ENCODE measurements around the gene DEGS1. TPM values are rescaled to one million over a fixed set of nuclear protein-coding genes. Genes with fewer than 3 reads are reported as not detected.

DEGS1 gene
- total and polyA plus RNA-seq, 3 donors from 2014 or later, result 58.1 to 83.0 (median 60.5) TPM

DNA sequence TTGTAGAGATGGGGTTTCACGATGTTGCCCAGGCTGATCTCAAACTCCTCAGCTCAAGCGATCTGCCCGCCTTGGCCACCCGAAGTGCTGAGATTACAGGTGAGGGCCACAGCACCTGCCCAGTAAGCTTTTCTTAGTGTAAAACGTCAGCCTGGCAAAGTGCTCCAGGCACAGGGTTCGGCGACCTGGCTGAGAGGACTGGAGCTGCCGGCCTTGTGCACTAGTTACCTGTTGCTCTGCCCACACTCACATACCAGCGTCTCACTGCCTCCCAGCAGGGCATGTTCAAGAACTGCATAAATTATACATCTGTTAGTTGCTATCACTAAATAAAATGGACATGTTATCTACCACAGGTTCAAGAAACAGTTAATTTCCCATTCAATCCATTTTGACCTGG lies 55.2 kb downstream of the DEGS1 start:
- no peaks in the 10 kb centered on the region for H3K36me3 ChIP-seq (ENCODE audit: low read depth, missing control alignments)
- H3K9me3 ChIP-seq, result no peaks in the 10 kb centered on the region
- intact Hi-C loops (cut with DNase I; ENCODE audit: low total_unique reads), result no loop called here
- H3K27me3 ChIP-seq, result no peaks in the 10 kb centered on the region
- WGBS, 2 donors, result 86 to 91% methylated on average over 9 of the region's 9 CpGs
- TF ChIP-seq POLR2A (IDR thresholded peaks at IDR 0.05), result no peak
- no peak for TF ChIP-seq CTCF (IDR thresholded peaks at IDR 0.05)
- no peak overlapping the region for H3K4me3 ChIP-seq
- no peak for DNase-seq
- no peak overlapping the region for H3K27ac ChIP-seq
- H3K4me1 ChIP-seq, result no peaks in the 10 kb centered on the region

DNA sequence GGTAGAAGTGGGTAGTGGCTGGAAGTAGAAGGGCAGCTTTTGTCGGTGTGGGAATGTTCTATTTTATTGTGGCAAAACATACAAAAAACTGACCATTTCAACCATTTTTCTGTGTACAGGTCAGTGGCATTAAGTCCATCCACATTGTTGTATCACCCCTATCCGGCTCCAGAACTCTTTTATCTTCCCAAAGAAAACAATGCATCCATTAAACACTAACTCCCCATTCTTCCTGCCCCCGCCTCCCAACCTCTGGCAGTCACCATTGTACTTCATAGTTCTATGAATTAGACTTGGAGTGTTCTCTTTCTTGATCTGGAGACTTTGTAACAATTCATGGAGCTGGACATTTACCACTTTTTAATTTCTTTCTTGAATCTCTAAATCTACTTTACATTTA lies 55.7 kb downstream of the DEGS1 start:
- 65 to 77% methylated on average over 3 of the region's 3 CpGs for WGBS, 2 donors
- no peaks in the 10 kb centered on the region for H3K36me3 ChIP-seq (ENCODE audit: low read depth, missing control alignments)
- intact Hi-C loops (cut with DNase I; ENCODE audit: low total_unique reads), result no loop called here
- H3K27me3 ChIP-seq, result no peaks in the 10 kb centered on the region
- no peaks in the 10 kb centered on the region for H3K9me3 ChIP-seq
- no peak overlapping the region for H3K27ac ChIP-seq
- no peaks in the 10 kb centered on the region for H3K4me1 ChIP-seq
- TF ChIP-seq POLR2A (IDR thresholded peaks at IDR 0.05) (no peak), CTCF (IDR thresholded peaks at IDR 0.05) (no peak)
- H3K4me3 ChIP-seq, result no peak overlapping the region
- peak; percentile 51 for DNase-seq

Small RNAs within 50 kb of the gene (small RNA-seq; reads per million reads assigned to genes)
- gene AC092809.3 (0 reads per million in 2 donors), gene RF00139 (0 to 0.09 reads per million in 2 donors)

Other genes with a start within 250 kb of the DEGS1 start
- gene FBXO28, start 69.1 kb upstream of the DEGS1 start, total RNA-seq, result 10 to 100 TPM; 29.6 to 43.7 TPM
- gene FBXO28, start 69.1 kb upstream of the DEGS1 start, polyA plus RNA-seq (ENCODE audit: insufficient read depth, low read depth, low replicate concordance), result 23.7 TPM
- gene NVL, start 146.9 kb downstream of the DEGS1 start, total RNA-seq, result 10 to 100 TPM; 31.0 to 38.7 TPM
- gene NVL, start 146.9 kb downstream of the DEGS1 start, polyA plus RNA-seq (ENCODE audit: insufficient read depth, low read depth, low replicate concordance), result 21.7 TPM
- gene CNIH4, start 173.6 kb downstream of the DEGS1 start, total RNA-seq, result 10 to 100 TPM; 24.7 to 32.1 TPM
- 43.3 TPM for gene CNIH4, start 173.6 kb downstream of the DEGS1 start, polyA plus RNA-seq (ENCODE audit: insufficient read depth, low read depth, low replicate concordance)